ENCODE data around the gene SRM.
"Not testable (repeated sequence)": the region's sequence is repeated elsewhere in the genome, so short reads cannot be mapped to it uniquely, and the experiment has no call there.

The SRM gene

GRCh38 chr1:11059968-11060830 is at the start of gene SRM:
SRM (minus strand) TSS chr1:11060018; CDS start chr1:11059943, 75 bp downstream.
- peak within 1 kb of the TSS; percentile 89 for H3K4me3 ChIP-seq (ENCODE audit: low read depth, low read length)

GRCh38 chr1:11109047-11109760 is 49.4 kb upstream of the SRM start:
- H3K4me3 ChIP-seq (ENCODE audit: low read depth, low read length), result no peak overlapping the region
- TF ChIP-seq, protein P1, sequence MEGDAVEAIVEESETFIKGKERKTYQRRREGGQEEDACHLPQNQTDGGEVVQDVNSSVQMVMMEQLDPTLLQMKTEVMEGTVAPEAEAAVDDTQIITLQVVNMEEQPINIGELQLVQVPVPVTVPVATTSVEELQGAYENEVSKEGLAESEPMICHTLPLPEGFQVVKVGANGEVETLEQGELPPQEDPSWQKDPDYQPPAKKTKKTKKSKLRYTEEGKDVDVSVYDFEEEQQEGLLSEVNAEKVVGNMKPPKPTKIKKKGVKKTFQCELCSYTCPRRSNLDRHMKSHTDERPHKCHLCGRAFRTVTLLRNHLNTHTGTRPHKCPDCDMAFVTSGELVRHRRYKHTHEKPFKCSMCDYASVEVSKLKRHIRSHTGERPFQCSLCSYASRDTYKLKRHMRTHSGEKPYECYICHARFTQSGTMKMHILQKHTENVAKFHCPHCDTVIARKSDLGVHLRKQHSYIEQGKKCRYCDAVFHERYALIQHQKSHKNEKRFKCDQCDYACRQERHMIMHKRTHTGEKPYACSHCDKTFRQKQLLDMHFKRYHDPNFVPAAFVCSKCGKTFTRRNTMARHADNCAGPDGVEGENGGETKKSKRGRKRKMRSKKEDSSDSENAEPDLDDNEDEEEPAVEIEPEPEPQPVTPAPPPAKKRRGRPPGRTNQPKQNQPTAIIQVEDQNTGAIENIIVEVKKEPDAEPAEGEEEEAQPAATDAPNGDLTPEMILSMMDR (IDR thresholded peaks at IDR 0.05; ENCODE audit: low read depth, low read length), result no peak

More at GRCh38 chr1:11059968-11060830, at the start of gene SRM:
- TF ChIP-seq, protein P1 (IDR thresholded peaks at IDR 0.05; ENCODE audit: low read depth, low read length), result 0 out of 2 replicates have a peak, but pooled peaks have one; percentile 12

- H3K4me3 ChIP-seq (ENCODE audit: low read depth, low read length), result no peak overlapping the region
- TF ChIP-seq, protein P1 (IDR thresholded peaks at IDR 0.05; ENCODE audit: low read depth, low read length), result no peak
These were observed 47.8 kb upstream of the SRM start for GRCh38 chr1:11107599-11107998.

DNA sequence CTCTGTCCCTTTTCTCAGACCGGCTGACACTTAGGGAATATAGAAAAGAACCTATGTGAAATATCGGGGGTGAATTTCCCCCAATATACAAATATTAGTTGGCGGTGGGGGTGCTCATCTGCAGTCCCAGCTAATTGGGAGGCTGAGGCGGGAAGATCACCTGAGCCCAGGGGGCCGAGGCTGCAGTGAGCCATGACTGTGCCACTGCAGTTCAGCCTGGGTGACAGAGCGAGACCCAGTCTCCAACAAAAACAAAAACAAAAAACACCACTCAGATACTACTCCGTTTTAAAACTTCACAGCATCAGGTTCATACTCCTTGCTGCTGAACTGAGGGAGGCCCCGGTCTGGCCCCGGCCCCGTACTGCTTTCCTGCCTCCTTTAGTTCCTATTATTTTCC is 45.8 kb upstream of the SRM start:
- no peak overlapping the region for H3K4me3 ChIP-seq (ENCODE audit: low read depth, low read length)
- TF ChIP-seq, protein P1 (IDR thresholded peaks at IDR 0.05; ENCODE audit: low read depth, low read length), result no peak

GRCh38 chr1:11101347-11101746 is 41.5 kb upstream of the SRM start:
- H3K4me3 ChIP-seq (ENCODE audit: low read depth, low read length), result no peak overlapping the region

DNA sequence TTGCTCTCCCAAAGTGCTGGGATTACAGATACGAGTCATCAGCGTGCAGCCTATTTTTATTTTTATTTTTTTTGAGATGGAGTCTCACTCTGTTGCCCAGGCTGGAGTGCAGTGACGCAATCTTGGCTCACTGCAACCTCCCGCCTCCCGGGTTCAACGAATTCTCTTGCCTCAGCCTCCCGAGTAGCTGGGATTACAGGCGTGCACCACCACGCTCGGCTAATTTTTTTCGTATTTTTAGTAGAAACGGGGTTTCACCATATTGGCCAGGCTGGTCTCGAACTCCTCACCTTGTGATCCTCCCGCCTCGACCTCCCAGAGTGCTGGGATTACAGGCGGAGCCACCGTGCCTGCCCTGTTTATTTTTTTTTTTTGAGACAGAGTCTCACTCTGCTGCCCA is 41.0 kb upstream of the SRM start:
- H3K4me3 ChIP-seq (ENCODE audit: low read depth, low read length), result not testable (repeated sequence)

More at GRCh38 chr1:11101347-11101746, 41.5 kb upstream of the SRM start:
- TF ChIP-seq, protein P1 (IDR thresholded peaks at IDR 0.05; ENCODE audit: low read depth, low read length), result no peak

DNA sequence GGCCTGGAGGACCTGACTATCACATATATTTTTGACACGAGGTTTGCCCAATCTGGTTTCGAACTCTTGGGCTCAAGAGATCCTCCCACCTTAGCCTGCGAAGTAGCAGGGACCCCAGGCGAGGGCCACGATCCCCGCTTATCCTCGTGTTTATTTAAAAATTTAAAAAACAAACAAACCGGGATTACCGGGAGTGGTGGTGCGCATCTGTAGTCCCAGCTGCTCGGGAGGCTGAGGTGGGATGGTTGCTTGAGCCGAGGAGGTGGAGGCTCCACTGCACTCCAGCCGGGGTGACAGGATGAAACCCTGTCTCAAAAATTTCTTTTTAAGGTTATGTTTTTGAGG is 40.3 kb upstream of the SRM start:
- peak overlapping the region; percentile 94 for H3K4me3 ChIP-seq (ENCODE audit: low read depth, low read length)
- TF ChIP-seq, protein P1 (IDR thresholded peaks at IDR 0.05; ENCODE audit: low read depth, low read length), result no peak
